Prostate gland (tissue), 2 donors: ENCODE measurements around the gene RCAN1.

Experiments used
- CTCF ChIP-seq, 4 experiments: fragments of 200-600 bp in 2 of 4; fragments of 450-650 bp in 2 of 4; sonication (generic) in 2 of 4; IDR thresholded peaks; 1 replicate in 3 of 4; 2 replicates in 1 of 4; pipeline ENCODE4 v1.5.1; 2016 to 2019; ENCODE audit warnings: antibody characterized with exemption in 4 of 4, mild to moderate bottlenecking in 2 of 4, moderate library complexity in 2 of 4
- POLR2AphosphoS5 ChIP-seq: sonication (generic); formaldehyde crosslinking; IDR thresholded peaks from one replicate; pipeline ENCODE4 v1.6.1; 2017; ENCODE audit warnings: antibody characterized with exemption

- TF ChIP-seq CTCF (IDR thresholded peaks at IDR 0.05) (no peak), POLR2AphosphoS5 (no peak)
Observed at GRCh38 chr21:34648739-34649297, 33.9 kb upstream of the RCAN1 start.
